DND-41 (cell line): ENCODE measurements around the gene C1orf216.
"Not testable (repeated sequence)": the region's sequence is repeated elsewhere in the genome, so short reads cannot be mapped to it uniquely, and the experiment has no call there.

Experiments used
- ATAC-seq: fragments of 200-7000 bp; cut with Tn5 transposase; 3 replicates; pipeline ENCODE4 v1.9.1; 2021; ENCODE audit warnings: low read depth; ENCODE audit not compliant: insufficient read depth
- DNase-seq: peaks from one replicate; pipeline ENCODE4 v3.0.0-alpha.2; 2020
- H2AFZ ChIP-seq: 2 replicates; pipeline ENCODE4 v1.6.0; 2012; ENCODE audit warnings: low read depth, low read length
- H3K27ac ChIP-seq: 2 replicates; pipeline ENCODE4 v1.5.1; 2012; ENCODE audit warnings: low read length, inconsistent platforms
- H3K27me3 ChIP-seq: fragments of 200-600 bp; sonication (generic); 2 replicates; pipeline ENCODE4 v1.6.0; 2012; ENCODE audit warnings: low read length, mild to moderate bottlenecking, inconsistent platforms; ENCODE audit not compliant: insufficient read depth, poor library complexity
- H3K36me3 ChIP-seq: 2 replicates; pipeline ENCODE4 v1.5.1; 2012; ENCODE audit warnings: low read length, inconsistent platforms; ENCODE audit not compliant: insufficient read depth
- H3K4me1 ChIP-seq: 2 replicates; pipeline ENCODE4 v1.5.1; 2012; ENCODE audit warnings: mild to moderate bottlenecking, low read length; ENCODE audit not compliant: insufficient read depth
- H3K4me2 ChIP-seq: 2 replicates; pipeline ENCODE4 v1.6.0; 2012; ENCODE audit warnings: mild to moderate bottlenecking, moderate library complexity, low read length, inconsistent platforms; ENCODE audit not compliant: insufficient read depth
- H3K4me3 ChIP-seq, 2 experiments: fragments of 200-600 bp in 1 of 2; shearing (Covaris generic) in 1 of 2; 2 replicates each; pipeline ENCODE4 v1.5.1; 2012 to 2016; ENCODE audit warnings: inconsistent platforms in 2 of 2, low read length in 2 of 2, mild to moderate bottlenecking in 2 of 2, low read depth in 1 of 2, moderate library complexity in 1 of 2
- H3K79me2 ChIP-seq: 2 replicates; pipeline ENCODE4 v1.6.0; 2012; ENCODE audit warnings: low read length, inconsistent platforms; ENCODE audit not compliant: insufficient read depth
- H3K9ac ChIP-seq: 2 replicates; pipeline ENCODE4 v1.6.0; 2012; ENCODE audit warnings: low read depth, mild to moderate bottlenecking, inconsistent platforms, low read length, moderate library complexity
- H3K9me3 ChIP-seq: 2 replicates; pipeline ENCODE4 v1.5.1; 2012; ENCODE audit warnings: low read length, moderate library complexity, mild to moderate bottlenecking, inconsistent platforms; ENCODE audit not compliant: insufficient read depth, severe bottlenecking
- H4K20me1 ChIP-seq: 2 replicates; pipeline ENCODE4 v1.6.0; 2012; ENCODE audit warnings: low read length; ENCODE audit not compliant: insufficient read depth
- EZH2 ChIP-seq: IDR thresholded peaks from 3 replicates; pipeline ENCODE4 v1.6.1; 2012; ENCODE audit warnings: borderline replicate concordance, low read depth, mild to moderate bottlenecking, moderate library complexity, low read length, inconsistent platforms; ENCODE audit not compliant: severe bottlenecking
- TF ChIP-seq, protein P1 (sequence below): IDR thresholded peaks from 2 replicates; pipeline ENCODE4 v1.5.1; 2012; ENCODE audit warnings: borderline replicate concordance, low read length, moderate library complexity, mild to moderate bottlenecking; ENCODE audit not compliant: poor library complexity, severe bottlenecking; ENCODE audit errors: extremely low read depth

C1orf216 gene

DNA sequence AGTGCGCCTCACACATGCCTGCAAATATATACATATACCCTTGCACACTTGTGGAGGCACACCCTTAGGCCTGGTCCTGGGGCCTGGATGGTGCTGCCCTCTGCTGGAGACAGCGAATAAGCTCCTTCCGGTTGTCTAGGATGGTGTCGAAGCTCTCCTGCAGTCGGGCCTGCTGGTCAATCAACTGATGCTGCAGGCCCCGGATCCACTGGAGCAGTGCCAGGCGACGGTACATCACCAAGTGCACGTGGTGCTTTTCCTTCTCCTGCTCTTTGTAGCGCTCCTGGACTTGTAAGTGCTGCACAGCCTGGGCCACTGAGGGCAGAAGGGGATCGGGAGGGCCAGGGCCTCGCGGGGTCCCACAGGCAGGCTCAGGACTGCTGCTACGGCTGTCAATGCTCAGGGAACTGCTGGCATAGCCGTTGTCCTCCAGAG, 3.1 kb downstream of the C1orf216 start:
- H4K20me1 ChIP-seq: peaks cover 18% of the 10 kb centered on the region; the same call in 1 of the 2 replicates
- H3K79me2 ChIP-seq: peaks cover 27% of the 10 kb centered on the region
- peak overlapping the region; percentile 54 for H3K4me2 ChIP-seq
- peak; percentile 72 for ATAC-seq
- peaks cover 33% of the 10 kb centered on the region for H3K36me3 ChIP-seq
- H3K27ac ChIP-seq: no peak overlapping the region
- H3K4me3 ChIP-seq: peak overlapping the region in 1 of 2 experiments; percentile 24; a peak in 1 of 4 replicates
- no peaks in the 10 kb centered on the region for H3K9me3 ChIP-seq
- TF ChIP-seq, protein P1, sequence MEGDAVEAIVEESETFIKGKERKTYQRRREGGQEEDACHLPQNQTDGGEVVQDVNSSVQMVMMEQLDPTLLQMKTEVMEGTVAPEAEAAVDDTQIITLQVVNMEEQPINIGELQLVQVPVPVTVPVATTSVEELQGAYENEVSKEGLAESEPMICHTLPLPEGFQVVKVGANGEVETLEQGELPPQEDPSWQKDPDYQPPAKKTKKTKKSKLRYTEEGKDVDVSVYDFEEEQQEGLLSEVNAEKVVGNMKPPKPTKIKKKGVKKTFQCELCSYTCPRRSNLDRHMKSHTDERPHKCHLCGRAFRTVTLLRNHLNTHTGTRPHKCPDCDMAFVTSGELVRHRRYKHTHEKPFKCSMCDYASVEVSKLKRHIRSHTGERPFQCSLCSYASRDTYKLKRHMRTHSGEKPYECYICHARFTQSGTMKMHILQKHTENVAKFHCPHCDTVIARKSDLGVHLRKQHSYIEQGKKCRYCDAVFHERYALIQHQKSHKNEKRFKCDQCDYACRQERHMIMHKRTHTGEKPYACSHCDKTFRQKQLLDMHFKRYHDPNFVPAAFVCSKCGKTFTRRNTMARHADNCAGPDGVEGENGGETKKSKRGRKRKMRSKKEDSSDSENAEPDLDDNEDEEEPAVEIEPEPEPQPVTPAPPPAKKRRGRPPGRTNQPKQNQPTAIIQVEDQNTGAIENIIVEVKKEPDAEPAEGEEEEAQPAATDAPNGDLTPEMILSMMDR: peak; percentile 94
- TF ChIP-seq EZH2: no peak
- H3K9ac ChIP-seq: peak overlapping the region; percentile 14; the same call in 1 of the 2 replicates
- peak; percentile 80 for DNase-seq
- no peaks in the 10 kb centered on the region for H3K27me3 ChIP-seq
- 0 out of 2 replicates have a peak overlapping the region, but pooled peaks have one; percentile 29 for H2AFZ ChIP-seq
- H3K4me1 ChIP-seq: peaks cover 48% of the 10 kb centered on the region

DNA sequence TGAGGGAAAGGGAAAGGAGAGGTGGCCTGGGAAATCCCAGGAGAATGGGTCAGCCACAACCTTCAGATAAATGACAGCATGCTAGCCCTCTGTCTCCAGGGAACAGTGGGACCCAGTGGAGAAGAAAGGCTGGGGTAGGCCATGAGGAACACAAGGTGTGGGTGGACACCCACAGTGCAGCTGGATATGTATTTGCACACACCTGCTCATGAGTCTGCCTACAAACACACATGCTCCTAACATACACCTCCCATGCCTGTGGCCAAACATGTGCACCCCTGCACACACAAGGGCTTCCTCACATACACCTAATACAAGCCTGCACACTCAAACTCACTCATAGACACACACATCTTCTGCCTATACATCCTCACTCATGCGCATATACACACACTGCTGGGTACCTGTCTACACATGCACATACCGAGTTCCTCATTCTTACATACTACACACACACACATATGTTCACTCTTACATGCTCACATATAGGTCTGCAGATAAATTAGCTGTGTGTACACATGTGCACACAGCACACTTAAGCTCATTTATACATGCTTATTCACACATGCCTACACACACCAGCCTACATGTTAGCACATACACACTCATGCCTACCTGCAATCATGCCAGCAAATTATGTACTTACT, 3.6 kb downstream of the C1orf216 start:
- peak overlapping the region; percentile 14; the same call in 1 of the 2 replicates for H3K9ac ChIP-seq
- H4K20me1 ChIP-seq: peaks cover 18% of the 10 kb centered on the region; the same call in 1 of the 2 replicates
- peak overlapping the region; percentile 54 for H3K4me2 ChIP-seq
- peaks cover 48% of the 10 kb centered on the region for H3K4me1 ChIP-seq
- peaks cover 33% of the 10 kb centered on the region for H3K36me3 ChIP-seq
- H3K27me3 ChIP-seq: no peaks in the 10 kb centered on the region
- H3K27ac ChIP-seq: no peak overlapping the region
- TF ChIP-seq EZH2: no peak
- TF ChIP-seq, protein P1: no peak
- DNase-seq: no peak
- peaks cover 27% of the 10 kb centered on the region for H3K79me2 ChIP-seq
- no peak overlapping the region for H2AFZ ChIP-seq
- H3K4me3 ChIP-seq: no peak overlapping the region; a peak in 1 of 4 replicates
- H3K9me3 ChIP-seq: no peaks in the 10 kb centered on the region
- ATAC-seq: no peak

DNA sequence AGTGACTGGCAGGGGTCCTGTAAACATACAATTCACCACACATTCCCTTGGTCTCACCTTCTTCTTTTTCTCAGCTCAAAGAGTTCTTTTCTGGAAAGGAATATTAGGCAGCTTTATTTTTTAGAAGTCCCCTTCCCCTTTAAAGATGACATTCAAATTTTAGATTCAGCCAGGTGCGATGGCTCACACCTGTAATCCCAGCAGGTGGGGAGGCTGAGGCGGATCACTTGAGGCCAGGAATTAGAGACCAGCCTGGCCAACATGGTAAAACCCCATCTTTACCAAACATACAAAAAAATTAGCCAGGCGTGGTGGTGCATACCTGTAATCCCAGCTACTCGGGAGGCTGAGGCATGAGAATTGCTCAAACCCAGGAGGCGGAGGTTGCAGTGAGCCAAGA, 7.6 kb downstream of the C1orf216 start:
- Histone ChIP-seq H3K27me3 (peaks cover 19% of the 10 kb centered on the region), H3K4me1 (peaks cover 38% of the 10 kb centered on the region), H4K20me1 (peaks cover 17% of the 10 kb centered on the region; the same call in 1 of the 2 replicates), H3K36me3 (peaks cover 33% of the 10 kb centered on the region)
- DNase-seq, H3K79me2 ChIP-seq, H3K4me3 ChIP-seq, H3K9me3 ChIP-seq, ATAC-seq, H3K4me2 ChIP-seq, H2AFZ ChIP-seq, H3K9ac ChIP-seq, H3K27ac ChIP-seq: not testable (repeated sequence)

DNA sequence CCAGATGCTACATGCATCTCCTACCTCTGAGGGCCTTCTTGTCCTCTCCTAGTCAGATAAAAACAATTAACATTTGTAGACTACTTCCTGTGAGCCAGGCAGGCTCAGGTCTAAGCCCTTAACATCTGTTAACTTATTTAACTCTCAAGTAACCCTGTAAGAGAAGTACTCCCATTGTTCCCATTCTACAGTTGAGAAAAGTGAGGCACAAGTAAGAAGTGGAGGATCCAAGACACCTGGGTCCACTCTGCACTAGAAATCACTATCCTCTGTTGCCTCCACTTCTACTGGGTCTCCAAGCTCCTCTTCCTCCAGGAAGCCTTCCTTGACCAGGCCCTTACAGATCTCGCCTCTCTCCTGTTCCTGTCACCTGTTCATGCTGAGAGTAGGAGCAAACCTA, 9.7 kb downstream of the C1orf216 start:
- Histone ChIP-seq H3K4me1 (peaks cover 26% of the 10 kb centered on the region), H3K27ac (no peak overlapping the region), H4K20me1 (no peaks in the 10 kb centered on the region; the same call in 1 of the 2 replicates), H3K79me2 (no peaks in the 10 kb centered on the region), H3K27me3 (peaks cover 19% of the 10 kb centered on the region), H2AFZ (peak overlapping the region; percentile 88; the same call in 1 of the 2 replicates), H3K9me3 (no peaks in the 10 kb centered on the region), H3K36me3 (peaks cover 12% of the 10 kb centered on the region; the same call in 1 of the 2 replicates), H3K9ac (no peak overlapping the region; the same call in 1 of the 2 replicates), H3K4me3 (peak overlapping the region in 1 of 2 experiments; percentile 61; a peak in 2 of 4 replicates), H3K4me2 (peak overlapping the region; percentile 90)
- TF ChIP-seq, protein P1: no peak
- no peak for TF ChIP-seq EZH2
- DNase-seq (no peak), ATAC-seq (no peak)
